D721Med (cell line): ENCODE results near the gene KRTAP10-7.

Experiments
- DNase-seq: peaks from one replicate; pipeline ENCODE4 v3.0.0; 2011; ENCODE audit warnings: low spot score; ENCODE audit not compliant: insufficient read length
- FAIRE-seq: peaks from 2 replicates; lab custom pipeline; 2011; peaks lifted over from hg19 to GRCh38; lab: Jason Lieb, UNC
- TF ChIP-seq, protein P1 (sequence below): IDR thresholded peaks from 2 replicates; pipeline ENCODE4 v1.5.1; 2012; ENCODE audit warnings: mild to moderate bottlenecking, control low read depth; ENCODE audit not compliant: insufficient read depth; ENCODE audit errors: missing control alignments

The KRTAP10-7 gene

DNA sequence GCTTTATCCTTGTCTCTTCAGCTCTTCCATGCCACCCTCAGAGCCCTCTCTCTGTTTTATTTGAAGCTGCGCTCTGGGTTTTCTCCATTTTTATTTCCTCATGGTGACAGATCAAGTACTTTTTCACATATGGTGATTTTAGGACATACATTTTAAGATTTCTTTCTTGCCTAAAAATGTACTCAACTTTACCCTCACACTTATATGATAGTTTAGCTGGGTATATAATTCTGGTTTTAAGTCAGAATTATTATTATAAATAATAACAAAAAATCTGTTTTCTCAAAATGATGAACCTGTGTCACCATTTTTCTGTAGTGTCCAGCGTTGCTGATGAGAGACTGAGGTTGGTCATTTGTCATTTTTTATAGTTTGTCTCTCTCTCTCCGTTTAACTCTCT is 19.2 kb upstream of the KRTAP10-7 start:
- DNase-seq, result no peak
- no peak for FAIRE-seq
- TF ChIP-seq, protein P1, sequence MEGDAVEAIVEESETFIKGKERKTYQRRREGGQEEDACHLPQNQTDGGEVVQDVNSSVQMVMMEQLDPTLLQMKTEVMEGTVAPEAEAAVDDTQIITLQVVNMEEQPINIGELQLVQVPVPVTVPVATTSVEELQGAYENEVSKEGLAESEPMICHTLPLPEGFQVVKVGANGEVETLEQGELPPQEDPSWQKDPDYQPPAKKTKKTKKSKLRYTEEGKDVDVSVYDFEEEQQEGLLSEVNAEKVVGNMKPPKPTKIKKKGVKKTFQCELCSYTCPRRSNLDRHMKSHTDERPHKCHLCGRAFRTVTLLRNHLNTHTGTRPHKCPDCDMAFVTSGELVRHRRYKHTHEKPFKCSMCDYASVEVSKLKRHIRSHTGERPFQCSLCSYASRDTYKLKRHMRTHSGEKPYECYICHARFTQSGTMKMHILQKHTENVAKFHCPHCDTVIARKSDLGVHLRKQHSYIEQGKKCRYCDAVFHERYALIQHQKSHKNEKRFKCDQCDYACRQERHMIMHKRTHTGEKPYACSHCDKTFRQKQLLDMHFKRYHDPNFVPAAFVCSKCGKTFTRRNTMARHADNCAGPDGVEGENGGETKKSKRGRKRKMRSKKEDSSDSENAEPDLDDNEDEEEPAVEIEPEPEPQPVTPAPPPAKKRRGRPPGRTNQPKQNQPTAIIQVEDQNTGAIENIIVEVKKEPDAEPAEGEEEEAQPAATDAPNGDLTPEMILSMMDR, result no peak

GRCh38 chr21:44582055-44582454 is 18.3 kb upstream of the KRTAP10-7 start:
- no peak for FAIRE-seq

GRCh38 chr21:44583089-44583799 is 17.2 kb upstream of the KRTAP10-7 start:
- TF ChIP-seq, protein P1, result no peak
- DNase-seq (no peak), FAIRE-seq (no peak)

More at GRCh38 chr21:44582055-44582454, 18.3 kb upstream of the KRTAP10-7 start:
- no peak for DNase-seq
- TF ChIP-seq, protein P1, result no peak

DNA sequence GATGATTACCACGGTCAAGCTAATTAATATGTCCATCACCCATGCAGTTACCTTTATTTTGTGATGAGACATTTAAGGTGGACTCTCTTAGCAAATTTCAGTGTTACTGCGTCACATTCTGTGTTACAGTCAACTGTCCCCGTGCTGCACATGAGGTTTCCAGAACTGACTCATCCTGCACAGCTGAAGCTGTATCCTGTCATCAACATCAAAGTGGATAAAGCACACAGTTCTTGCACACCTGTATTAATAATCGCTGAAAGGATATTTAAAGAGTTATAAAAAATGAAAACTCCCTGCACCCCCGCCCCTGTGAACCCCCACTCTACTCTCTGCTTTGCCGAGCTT is 16.6 kb upstream of the KRTAP10-7 start:
- no peak for FAIRE-seq
- DNase-seq, result no peak
- TF ChIP-seq, protein P1, result no peak

GRCh38 chr21:44585892-44586291 is 14.5 kb upstream of the KRTAP10-7 start:
- DNase-seq (no peak), FAIRE-seq (no peak)
- TF ChIP-seq, protein P1, result no peak

DNA sequence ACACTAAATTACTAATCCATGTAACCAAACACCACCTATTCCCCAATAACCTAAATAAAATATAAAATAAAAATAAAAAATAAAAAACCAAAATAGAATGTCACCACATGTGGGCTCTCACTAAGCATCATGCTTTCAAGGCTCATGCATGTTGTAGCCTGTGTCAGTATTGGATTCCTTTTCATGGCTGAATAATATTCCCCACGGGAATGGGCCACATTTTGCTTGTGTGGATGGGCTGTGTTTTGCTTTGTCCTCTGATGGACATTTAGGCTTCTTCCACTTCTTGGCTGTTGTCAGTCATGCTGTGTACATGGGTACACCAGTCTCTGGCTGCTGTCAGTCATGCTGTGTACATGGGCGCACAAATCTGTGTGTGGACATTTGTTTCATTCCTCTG is 11.3 kb upstream of the KRTAP10-7 start:
- DNase-seq, result no peak
- no peak for FAIRE-seq

More for the DNA sequence above, 11.3 kb upstream of the KRTAP10-7 start:
- TF ChIP-seq, protein P1, result no peak
